NCI-H146 (cell line): ENCODE results near the gene MEGF10.

Experiments
- DNase-seq: peaks from one replicate; lab custom pipeline; 2025; lab: John Stamatoyannopoulos, UW

Gene MEGF10

DNA sequence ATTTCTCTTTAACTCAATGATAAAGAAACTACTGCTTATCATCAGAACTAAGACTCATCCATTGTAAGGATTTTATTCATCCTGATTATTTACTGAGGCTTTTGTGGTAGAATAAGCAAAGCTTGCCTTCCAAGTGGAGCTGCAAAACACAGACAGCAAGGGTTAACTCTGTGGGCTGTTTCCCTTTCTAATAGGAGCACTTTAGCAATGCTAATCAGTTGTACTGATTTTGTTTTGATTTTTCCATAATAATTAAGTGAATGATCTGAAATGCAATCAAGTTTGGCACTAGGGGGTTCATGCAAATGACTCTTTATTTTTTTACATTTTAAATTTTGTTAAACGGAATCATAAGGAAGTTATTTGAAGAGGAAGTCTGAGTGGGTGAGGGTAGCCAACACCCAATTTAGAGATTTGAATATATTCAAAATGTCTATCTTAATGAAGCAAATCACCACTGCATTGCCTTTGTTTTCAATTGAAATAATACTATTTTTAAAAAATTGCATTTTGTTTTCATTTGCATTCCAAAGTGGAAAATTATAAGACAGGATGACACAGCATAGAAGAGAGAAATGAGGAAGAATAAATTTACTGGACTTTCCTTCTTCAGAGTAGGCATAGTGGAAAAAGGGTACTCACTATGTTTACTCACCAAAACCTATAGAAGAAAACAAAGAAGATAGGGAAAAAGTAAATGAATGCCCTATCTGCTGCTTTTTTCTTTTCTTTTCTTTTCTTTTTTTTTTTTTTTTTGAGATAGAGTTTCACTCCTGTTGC is 36.6 kb downstream of the MEGF10 start:
- DNase-seq, result no peak

DNA sequence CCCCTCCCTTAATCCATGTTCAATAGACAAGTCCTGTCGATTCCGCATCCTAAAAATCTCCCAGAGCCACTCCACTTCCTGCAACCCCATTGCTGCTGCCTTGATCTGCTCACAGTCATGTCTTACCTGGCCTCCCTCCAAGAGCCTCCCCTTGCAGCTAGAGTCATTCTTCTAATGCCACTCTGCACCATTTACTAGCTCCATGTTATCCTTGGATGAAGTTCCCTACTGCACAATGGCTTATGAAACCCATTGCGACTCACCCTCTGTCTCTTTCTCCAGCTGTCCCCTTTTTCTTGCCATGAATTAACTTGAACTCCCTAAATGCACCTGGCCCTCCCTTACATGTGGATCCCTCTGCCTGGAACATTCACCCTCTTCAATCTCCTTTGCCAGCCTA is 39.5 kb downstream of the MEGF10 start:
- no peak for DNase-seq

DNA sequence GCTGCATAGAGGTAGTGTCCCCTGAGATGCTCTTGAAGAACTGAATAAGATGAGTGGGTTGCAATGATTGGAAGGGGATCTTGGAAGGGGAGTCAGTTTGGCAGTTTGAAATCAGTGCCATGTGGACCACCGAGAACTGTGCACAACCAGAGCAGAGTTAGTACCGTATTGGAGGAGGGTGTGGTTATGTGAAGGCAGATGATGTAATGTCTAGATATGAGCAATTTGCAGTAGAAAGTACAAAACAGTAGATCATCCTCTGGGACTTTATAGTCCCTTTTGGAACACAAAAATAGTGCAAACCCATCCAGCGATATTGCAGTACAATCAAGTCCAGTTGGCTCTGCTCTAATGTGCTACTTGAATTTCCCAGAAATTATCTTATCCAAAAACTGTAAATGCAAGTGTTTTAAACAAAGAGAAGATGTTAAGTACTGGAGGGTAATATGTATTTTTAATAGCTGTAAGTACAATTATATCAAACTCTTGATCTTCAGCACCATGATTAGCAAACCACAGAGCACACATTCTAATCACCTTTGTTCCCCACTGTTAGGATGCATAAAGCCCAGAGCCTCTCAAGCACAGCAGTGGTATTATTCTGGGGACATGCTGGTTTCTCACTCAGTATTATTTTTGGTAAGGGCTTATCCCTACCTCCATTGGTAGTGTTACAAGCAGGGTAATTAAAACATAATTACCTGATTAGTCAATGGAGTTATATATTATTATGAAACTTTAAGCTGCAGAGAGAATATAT is 41.5 kb downstream of the MEGF10 start:
- no peak for DNase-seq

DNA sequence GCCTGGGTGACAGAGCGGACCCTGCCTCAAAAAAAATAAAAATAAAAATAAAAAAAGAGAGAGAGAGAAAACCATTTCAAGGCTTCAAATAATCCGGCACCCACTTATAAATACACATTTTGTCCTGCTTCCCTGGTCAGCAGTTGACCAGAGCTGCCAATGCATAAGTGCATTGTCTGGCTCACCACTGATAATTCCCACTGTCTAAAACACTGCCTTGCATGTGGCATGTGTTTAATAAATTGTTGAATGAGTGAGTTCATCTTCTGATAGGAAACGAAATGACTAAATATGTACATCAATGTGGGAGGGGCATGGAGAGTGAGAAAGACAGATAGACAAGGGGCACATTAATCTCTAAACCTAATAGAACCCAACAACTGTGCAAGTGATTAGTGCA is 42.9 kb downstream of the MEGF10 start:
- DNase-seq, result no peak

DNA sequence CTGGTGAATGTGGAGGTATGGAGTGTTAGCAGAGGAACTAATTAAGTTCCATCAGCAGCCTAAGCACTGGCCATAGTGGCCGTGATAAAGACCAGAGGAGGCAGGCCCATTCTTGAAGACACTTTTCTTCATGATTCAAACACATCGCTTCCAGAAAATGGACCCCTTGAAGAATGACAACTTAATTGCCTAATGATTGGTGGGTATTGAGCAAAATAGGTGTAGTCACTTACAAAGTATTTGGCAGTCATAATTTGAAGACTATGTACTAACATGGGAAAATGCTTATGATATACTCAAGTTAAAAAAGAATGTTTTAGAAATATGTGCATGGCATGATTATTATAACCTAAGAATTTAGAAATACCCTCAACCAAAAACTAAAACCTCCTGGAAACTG is 44.8 kb downstream of the MEGF10 start:
- no peak for DNase-seq

DNA sequence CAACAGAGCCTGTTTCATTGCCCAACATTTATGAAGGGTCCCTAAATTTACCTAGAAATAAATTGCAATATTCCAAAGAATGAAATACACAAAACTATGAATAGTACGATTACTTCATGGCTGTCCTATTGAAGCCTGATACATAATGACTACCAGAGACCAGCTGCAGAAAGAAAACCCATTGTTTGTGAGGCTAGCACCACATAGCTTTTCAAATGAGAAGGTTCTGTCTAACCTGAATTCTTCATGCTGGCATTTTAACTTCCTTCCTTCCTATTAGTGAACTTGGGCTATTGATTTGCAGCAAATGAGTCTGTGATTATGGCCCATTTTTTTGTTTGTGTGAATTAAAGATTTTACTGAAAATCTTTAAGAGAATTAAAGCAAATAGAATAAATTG is 47.3 kb downstream of the MEGF10 start:
- DNase-seq, result no peak

DNA sequence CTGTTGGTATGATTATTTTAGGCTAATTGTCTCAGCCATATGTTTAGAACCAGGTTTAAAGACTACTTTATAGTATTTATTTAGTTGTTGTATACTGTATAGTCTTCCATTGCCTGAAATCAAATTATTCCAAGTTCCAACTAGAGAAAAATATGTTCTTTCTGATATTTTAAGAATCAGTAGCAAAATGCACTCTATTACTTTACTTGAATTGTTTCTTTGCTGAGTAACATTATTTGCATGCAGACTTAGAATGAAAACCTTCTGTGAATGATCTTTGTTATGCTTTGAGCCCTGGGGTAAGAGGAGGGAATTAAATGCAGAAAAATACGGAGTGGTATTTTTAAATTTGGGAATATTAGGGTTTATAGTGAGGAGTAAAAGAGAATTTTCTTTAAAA is 47.9 kb downstream of the MEGF10 start:
- no peak for DNase-seq

DNA sequence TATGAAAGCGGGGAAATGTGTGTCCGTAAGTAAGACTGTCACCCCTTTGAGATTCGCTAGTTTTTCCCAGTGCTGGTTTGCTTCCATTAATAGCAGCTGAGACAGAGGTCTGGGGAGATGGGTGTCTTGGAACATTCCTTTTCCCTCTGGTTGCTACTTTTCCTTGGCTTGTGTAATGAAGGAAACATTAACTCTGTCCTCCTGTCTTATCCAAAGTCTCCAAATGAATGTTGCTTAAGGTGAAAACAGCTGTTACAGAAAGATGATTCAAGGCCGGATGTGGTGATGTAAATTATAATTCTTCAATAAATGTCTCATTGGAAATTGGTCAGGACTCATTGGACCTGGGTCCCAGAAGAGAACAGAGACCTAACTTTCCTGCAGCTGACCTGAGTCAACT is 50.0 kb downstream of the MEGF10 start:
- no peak for DNase-seq

DNA sequence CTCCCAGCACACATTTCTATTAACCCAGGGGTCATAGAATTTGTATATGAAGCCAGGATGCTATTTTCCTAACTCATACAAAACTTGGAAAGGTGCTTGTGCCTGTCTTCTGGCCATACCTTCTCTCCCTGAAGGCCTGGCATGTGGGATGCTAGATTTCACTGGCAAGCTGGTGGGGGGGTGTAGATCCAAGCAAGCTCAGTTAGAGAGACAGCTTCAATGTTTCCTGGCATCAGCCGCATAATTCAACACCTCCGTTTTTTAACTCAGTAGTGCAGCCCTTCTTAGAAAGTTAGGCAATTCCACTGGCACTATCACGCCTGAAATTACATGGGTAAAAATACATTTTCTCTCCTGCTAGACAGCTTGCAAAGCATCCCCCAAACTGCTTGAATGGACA is 51.8 kb downstream of the MEGF10 start:
- DNase-seq, result no peak

DNA sequence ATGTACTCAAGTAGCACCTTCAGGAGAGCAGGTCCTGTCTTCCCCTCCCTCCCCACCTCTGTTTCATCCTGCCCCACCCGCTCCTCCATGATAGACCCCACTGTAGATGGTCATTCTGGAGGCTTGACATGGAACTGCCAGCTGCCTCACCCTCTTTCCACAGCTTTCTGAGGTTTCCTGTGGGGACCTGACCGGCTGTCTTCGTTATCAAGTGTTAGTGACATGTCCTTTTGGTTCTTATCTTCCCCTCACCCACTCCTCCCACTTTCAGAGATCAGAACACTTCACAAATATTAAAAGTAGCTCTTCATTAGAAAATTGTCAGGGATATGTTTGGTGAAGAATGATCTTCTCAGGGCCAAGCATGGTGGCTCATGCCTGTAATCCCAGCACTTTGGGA is 52.7 kb downstream of the MEGF10 start:
- DNase-seq, result no peak

DNA sequence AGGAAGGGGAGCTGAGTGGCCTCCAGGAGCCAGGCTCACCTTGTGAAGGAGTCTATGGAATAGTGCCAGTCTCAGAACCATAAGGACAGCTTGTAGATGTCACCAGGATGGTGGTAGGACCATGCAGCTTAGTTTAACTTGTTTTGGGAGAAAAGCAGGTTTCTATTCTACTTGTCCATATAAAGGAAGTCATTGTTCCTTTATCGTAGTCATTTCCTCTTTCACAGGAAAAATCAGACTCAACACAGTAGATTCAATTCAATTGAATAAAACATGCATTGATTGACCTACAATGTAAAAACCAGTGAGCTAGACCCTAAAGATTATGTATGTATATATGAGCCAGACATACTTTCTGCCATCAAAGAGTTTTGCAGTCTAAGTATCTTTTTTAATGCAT is 53.3 kb downstream of the MEGF10 start:
- no peak for DNase-seq

DNA sequence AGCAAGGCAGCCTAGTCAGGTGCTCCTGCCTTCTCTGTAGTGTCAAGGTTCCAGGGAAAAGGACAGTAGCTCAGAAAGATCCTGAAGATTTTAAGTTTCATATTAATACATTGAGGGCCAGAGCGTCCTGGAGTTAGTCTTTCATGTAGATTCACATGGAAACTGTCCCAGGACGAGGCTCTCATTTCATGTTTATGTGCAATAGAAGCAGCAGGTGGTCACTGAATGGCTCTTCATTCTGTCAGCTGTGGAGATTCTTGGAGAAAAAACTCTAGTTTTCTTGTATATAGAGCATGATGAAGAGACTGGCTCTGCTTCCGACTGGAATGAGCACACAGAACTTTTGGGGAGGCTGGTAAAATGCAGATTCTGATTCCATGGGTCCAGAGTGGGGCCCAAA is 54.3 kb downstream of the MEGF10 start:
- no peak for DNase-seq

DNA sequence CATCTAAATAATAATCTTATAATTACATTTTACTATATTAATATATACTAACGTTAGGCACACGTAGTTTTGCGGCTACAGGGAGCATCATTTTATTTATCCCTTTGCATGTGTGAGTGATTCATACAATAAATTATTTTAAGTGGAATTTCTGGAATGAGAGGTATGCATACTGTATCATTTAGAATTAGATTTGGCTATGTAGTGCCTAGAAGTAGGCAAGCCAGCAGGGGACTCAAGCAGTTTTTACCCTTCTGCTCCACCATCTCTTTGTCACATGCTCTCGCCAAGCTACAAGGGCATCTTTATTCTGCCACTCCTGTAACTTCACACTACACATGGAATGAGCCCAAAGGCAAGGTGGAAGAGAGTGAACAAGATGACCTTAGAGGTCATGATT is 60.8 kb downstream of the MEGF10 start:
- DNase-seq, result no peak

DNA sequence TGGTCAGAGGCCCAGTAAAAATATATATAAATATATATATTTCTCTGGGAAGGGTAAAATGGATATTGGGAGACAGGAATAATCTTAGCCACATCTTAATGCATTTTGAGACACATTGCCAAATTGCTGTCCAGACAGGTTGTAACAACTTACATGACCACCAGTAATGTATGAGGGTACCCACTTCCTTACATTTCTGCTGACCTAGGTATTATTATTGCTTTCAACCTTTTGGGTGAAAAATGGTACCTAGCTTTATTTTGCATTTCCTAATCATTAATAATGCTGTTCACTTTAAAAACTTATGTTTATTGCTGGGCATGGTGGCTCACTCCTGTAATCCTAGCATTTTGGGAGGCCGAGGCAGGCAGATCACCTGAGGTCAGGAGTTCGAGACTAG is 61.5 kb downstream of the MEGF10 start:
- no peak for DNase-seq

DNA sequence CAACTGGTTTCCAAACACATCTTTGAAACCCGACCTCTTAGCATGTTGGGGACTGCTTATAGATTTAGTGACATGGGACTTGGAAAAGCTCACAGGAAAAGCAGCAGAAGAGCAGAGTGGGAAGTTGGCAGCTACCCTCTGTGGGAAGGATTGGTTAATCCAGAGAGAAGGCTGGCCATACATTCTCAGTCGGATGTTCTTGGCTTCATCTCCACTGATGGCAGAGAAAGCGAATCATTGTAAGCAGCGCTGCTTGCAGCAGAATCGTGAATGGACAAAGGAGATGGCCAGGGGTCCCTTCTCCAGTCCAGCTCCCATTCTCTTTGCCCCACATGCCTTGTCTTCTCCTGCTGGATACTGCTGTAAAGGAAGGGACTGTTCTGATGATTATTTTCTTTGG is 62.7 kb downstream of the MEGF10 start:
- DNase-seq, result no peak

DNA sequence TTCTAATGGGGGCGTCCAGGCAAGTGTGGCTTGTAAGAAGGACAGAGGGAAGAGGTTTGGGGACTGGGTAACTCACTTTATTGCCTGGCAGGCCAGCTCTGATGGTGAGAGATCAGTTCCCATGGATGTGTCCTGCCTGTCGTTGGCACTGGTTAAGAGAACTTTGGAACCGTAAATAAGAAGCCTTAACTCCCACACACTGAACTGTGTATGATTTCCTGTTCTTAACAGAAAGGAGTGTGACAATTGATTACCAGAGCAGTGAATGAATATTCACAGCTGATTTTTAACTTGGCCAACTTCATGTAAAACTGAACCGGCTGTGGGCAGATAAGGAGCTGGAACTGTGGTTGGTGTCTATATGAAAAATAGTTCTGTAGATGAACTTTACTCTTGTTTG is 63.2 kb downstream of the MEGF10 start:
- no peak for DNase-seq

DNA sequence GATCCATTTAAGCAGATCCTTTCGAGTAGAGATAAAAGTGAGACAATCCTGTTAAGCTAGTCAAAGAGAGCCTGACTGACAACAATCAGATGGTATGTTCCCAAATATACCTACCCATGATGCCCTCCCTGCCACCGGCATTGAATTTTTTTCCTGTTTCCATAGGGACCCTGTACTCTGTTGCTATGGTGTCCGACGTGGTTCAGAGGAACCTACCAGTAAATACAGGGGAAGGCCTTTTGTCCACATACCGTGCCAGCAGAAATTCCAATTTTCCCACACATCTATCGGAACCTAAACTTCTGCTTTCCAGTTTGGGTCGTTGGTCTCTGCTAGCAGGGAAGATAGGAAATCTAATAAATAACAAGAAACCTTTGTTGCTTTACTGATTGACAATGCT is 64.7 kb downstream of the MEGF10 start:
- DNase-seq, result no peak

DNA sequence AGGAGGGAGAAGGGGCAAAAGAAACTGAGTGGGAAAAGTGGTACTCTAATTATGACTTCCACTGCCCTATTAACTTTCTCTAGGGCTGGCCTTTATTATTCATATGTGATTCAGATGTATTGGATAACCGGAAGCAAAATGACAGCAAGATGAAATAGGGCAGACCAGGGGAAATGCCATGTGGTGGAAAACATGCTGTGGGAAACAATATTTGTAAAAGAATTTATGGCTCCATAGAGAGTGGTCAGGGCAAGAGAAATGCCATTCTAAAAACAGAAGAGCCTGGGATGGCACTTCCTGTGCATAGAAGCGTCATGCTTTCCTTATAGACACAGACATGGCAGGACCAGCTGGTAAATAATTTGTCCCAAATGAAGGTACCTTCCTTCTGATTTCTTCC is 67.7 kb downstream of the MEGF10 start:
- no peak for DNase-seq

DNA sequence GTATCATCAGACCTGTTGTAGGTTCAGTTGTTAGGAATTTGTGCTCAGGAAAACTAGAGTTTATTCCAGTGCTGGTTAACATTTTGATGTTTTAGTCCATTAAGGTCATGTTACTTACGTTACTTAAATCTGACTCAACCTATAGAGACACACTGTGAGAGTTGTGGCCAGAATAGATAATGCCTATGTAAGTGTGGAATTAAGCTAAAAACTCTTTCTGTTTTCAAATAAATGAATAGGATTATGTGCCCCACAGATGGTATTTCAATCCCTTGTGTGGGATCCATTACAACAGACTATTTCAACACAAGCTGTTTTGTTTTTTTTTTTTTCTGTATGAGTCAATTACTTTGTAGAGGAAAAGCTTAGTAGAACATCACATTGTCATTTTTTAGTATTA is 68.1 kb downstream of the MEGF10 start:
- no peak for DNase-seq

DNA sequence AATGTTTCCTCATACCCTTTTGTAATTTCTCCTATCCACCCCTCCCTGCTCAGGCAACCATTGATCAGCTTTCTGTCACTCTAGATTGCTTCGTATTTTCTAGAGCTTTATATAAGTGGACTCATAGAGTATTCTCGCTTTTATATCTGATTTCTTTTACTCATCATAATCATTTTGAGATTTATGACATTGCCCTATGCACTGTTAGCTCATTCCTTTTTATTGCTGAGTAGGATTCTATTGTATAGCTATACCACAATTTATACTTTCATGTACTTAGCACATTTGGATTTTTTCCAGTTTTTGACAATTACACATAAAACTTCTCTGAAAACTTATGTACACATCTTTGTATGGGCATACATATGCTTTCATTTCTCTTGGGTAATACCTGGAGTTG is 68.9 kb downstream of the MEGF10 start:
- DNase-seq, result no peak

DNA sequence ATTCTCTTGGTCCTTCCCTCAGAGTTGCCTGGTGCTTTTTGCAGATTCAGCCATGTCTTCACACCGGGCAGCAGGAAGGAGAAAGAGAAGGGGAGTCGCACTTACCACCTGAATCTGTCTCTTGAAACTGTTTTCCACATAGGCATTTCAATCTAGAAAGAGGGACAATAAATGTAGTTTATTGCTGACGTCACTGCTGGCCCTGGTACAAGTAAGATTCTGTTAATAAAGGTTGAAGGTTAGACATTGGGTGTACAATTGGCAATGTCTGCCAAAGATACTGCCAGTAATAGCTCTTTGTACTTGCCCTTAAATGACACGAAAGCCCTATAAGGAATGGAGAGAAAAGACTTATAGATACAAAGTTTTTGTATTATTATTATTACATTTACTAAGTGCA is 72.8 kb downstream of the MEGF10 start:
- DNase-seq, result no peak

DNA sequence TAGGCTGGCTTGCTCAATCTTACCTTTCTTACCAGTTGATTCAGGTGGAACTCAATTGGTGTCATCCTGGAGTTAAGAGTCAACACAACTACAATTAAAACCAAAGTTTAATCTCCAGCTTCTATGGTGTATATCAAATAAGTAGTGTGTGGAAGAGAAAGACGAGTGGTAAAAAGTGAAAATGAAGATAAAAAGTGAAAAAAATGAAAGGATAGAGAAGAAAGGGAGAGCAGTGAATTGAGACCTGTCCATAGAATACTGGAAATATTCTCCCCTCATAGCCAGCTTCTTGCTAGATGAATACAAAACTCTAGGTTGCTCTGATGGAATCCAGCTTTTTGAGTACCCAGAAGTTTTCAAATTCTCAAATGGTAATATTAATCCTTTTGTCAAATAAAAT is 76.4 kb downstream of the MEGF10 start:
- DNase-seq, result no peak

DNA sequence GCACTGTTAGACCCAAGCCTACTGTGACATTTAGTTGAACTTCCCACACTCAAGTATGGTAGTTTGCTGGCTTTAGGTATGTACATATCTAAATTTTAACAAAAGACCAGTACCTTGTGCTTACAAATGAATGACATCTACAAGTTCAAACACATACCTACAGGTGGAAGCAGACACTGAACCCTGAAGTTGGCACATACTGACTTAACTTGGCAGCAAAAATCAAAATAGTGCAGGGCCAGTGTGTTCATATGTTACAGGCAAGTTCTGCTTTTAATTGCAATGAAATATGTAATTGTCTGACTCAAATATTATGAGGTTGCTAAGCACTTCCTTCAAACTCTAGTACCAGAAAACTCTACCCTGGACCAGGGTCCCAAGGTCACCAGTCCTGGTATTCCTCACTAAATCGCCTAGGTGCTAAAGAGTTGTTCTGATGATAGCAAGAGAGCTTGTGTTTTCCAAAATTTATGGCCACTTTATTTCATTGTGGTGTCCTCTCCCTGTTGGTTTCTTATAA is 77.4 kb downstream of the MEGF10 start:
- no peak for DNase-seq

DNA sequence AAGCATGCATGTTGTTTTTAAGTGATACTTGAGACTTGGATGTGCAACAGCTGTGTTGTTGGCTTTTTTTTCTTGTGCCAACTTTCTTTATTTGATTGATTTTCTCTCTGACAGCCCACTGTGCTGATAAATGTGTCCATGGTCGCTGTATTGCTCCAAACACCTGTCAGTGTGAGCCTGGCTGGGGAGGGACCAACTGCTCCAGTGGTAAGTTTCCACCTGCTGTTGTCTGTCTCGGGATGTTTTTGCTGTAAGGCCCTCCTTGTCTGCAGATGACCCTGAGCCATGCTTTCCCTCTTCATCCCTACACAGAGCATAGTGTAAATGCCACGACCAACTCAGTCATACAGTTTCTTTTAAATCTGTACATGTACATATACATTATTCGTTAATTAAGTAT is 79.2 kb downstream of the MEGF10 start:
- no peak for DNase-seq
